Bone marrow (tissue), 2 donors: ENCODE results near the gene ARHGAP44.

Experiments
- DNase-seq, 2 donors: peaks; one replicate each; lab custom pipeline; 2025; lab: John Stamatoyannopoulos, UW

ARHGAP44 gene

DNA sequence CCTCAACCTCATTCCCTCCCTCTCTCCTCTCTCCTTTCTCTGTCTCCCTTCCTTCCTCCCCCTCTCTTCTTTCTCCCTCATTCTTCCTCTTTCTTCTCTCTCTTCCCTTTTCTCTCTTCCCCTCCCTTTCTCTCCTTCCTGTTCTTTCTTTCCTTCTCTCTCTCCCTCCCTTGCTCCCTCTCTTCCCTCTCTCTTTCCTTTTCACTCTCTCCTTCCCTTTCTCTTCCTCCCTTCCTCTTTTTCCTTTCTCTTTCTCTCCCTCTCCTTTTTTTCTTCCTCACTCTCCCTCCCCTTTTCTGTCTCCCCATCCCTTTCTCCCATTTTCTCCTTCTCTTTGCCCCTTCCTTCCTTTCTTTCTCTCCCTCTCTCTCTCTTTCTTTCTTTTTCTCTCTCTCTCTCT, 236.4 kb downstream of the ARHGAP44 start:
- DNase-seq, result no peak

DNA sequence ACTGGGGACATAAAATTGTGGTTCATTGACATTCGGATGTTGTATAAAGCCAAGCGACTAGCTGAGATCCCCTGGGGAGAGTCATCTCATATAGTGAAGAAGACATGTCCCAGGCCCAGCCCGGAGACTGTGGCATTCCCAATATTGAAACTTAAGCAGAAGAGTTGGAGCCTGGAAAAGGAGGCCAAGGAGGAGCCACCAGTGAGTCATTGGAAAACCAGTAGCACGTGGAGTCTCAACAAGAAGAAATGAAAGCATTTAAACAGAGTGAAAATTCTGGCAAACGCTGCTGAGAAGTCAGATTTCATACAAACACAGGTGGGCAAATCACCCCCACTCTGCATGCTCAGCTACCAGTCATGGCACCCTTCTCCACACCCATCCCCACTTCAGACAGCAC, 237.9 kb downstream of the ARHGAP44 start:
- DNase-seq, result no peak

- DNase-seq, result no peak
Observed at GRCh38 chr17:13029340-13029739, 240.0 kb downstream of the ARHGAP44 start.

- DNase-seq, result no peak
Observed at GRCh38 chr17:13030056-13030455, 240.8 kb downstream of the ARHGAP44 start.

DNA sequence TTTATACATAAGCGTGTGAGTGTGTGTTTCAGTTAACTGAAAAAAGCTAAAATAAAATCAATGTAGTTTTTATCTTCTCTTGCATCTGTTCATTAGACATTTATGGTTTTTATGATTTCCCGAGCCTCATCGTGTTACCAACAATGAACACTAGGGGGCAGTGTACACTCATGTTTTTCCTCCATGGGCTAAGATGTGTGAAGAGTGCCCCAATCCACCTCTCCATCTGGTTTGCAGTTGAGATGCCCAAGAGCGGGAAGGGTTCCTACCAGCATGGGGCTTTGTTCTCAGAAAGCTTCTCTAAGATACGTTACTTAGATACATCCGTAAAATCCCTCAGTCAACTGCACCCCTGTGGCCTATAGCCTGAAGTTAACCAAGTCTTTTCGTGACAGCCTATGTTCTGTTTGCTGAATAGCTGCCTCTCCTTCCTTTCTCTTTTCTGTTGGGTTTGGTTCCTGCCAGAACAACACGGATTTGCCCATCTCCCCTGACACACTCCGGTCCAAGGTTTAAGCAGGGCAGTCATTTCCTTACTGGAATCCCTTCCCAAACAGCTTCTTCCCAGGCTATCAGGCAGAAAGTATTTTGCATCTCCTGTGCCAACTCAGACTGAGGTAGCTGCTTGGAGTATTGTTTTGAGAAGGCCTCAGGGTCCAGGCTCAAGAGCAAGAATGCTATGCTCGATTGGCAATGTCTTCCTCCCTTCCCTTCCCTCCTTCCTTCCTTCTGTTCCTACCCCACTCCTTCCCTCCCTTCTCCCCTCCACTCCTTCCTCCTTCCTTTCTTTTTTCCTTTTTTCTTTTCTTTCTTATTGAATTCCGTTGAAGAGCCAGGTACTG, 241.4 kb downstream of the ARHGAP44 start:
- peak in 1 of 2 donors; percentile 10 for DNase-seq

GRCh38 chr17:13031718-13032350, 242.5 kb downstream of the ARHGAP44 start:
- DNase-seq, result peak in 1 of 2 donors; percentile 37

- DNase-seq, result no peak
Observed at GRCh38 chr17:13035420-13035819, 246.1 kb downstream of the ARHGAP44 start.

DNA sequence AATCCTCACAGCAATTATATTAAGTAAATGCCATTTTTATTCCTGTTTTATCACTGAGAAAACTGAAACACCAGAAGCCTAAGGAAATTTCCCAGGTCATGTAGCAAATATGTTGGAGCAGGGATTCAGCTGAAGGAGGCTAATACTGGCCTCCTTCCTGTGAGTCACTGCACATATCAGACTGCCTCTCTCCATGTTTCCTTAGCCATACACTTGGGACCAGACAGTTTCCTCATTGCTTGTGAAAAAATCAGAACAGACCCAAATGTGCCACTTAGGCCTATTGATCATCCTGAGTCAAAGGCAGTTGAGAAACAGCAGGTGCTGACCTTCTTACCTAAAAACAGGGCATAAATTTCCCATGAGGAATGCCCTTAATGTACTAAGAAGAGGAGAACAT, 247.5 kb downstream of the ARHGAP44 start:
- no peak for DNase-seq

GRCh38 chr17:13038931-13039665, 249.8 kb downstream of the ARHGAP44 start:
- DNase-seq, result no peak
